Activated T-helper 1 cell treated with anti-CD3 and anti-CD28 coated beads, Interleukin-2, amount 50 U/mL, for 16 hours (primary cell): Measurements from ENCODE around the gene PSMD5.

Source experiments
- DNase-seq, 2 donors: peaks; one replicate each; pipeline ENCODE4 v3.0.0-alpha.2; 2020; ENCODE audit warnings: low read depth in 1 of 2, low spot score in 1 of 2

PSMD5 gene

GRCh38 chr9:120855827-120856670 is 13.3 kb upstream of the PSMD5 start:
- no peak for DNase-seq

- DNase-seq, result no peak
Measured at GRCh38 chr9:120854596-120855327, 12.0 kb upstream of the PSMD5 start.

- DNase-seq, result no peak
Measured at GRCh38 chr9:120853198-120853597, 10.5 kb upstream of the PSMD5 start.

GRCh38 chr9:120852240-120853010 is 9.7 kb upstream of the PSMD5 start:
- DNase-seq, result no peak

DNA sequence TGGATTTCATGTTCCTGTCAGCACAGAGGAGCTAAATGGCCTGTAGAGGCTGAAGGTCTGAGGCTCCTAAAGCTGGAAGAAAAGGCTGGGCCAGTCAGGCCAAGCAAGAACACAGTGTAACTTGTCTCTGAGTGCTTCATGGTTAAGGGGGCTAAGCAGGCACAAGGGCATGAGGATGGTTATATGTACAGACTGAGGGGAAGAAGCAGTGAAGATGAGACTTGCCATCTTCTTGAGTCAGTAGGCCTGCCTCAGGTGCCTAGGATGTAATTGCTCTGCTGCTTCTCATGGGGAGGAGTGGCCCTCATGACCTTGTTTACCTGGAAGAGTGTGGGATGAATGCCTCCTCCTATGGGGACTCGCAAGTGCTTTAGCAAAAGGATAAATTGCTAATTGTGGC is 8.7 kb upstream of the PSMD5 start:
- DNase-seq, result no peak

DNA sequence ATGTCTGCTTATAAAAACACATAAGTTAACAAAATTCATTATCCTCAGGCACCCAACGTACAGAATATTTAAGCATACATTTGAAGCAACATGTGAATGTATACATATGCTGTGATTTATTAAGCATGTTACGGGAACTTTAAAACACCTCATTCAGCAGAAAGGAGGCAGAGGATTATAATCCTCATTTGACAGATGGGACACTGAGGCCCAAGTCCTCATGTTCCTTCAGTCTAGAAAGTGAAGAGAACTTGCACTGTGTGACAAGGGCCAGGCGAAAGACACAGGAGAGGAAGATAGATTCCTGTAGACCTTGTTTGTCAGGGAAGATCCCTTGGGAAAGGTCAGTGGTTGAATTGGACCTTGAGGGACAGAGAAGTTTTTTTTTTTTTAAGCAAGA is 7.6 kb upstream of the PSMD5 start:
- no peak for DNase-seq

GRCh38 chr9:120846906-120847305 is 4.2 kb upstream of the PSMD5 start:
- DNase-seq, result no peak

DNA sequence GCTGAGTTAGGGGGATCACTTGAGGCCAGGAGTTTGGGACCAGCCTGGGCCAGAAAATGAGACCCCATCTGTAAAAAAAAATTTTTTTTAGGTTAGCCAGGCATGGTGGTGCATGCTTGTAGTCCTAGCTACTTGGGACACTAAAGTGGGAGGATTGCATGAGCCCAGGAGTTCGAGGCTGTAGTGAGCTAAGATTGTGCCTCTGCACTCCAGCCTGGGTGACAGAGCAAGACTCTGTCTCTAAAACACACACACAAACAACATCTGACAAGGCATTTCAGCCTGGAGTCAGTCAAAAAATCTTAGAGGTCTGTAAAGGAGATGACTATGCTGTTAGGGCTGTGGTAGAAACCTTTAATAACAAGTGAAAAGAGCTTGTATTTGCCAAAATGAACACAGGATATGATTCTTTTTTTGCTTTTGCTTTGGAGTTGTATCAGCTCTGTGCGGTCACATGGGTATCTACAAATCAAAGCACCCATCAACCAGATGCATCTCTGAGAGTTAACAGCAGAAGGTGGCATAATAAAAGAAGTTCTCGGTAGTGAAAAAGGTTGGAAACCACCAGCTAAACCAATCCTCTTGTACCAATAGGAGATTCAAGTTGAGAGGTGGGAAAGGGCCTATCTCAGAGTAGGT is 3.6 kb upstream of the PSMD5 start:
- DNase-seq, result no peak

- DNase-seq, result no peak
Measured at GRCh38 chr9:120845255-120845654, 2.5 kb upstream of the PSMD5 start.

GRCh38 chr9:120841930-120842684 is 615 bp downstream of the PSMD5 start:
- DNase-seq, result no peak

DNA sequence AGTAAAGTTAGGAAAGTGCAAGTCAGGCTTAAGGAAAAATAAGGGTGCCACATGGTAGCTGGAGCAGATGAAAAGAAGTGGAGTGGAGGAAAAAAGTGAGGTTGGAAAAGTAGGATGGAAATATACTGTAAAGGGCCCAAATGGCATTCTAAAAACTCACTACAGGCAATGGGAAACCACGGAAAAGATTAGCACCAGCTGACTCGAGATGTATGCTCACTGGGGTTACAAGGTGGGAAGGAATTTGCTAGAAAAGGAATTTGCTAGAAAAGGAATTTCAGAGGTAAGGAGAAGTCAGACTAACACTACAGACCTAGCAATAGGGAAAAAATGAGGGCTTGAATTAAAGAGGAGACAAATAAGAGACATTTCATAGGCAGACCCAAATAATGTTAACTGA is 3.6 kb downstream of the PSMD5 start:
- no peak for DNase-seq

- no peak for DNase-seq
Measured at GRCh38 chr9:120837921-120838320, 4.8 kb downstream of the PSMD5 start.

GRCh38 chr9:120833325-120833724 is 9.4 kb downstream of the PSMD5 start:
- no peak for DNase-seq

DNA sequence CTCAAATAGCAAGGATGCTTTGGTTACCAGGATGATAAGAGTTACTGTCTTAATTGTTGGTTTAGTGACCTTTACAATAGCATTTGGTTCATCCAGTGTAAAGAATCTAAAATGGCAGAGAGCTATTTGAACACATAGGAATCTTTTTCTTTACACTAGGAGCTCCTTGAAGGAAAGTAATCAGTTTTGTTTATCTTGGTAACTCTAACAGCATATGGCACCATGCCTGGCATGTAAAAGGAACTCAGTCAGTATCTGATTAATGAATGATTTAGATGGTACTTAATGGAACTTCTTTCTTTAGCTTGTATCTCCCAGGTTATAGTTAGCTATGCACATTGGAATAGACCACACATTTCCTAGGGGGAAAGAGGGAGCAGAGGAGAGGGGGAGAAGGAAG is 9.9 kb downstream of the PSMD5 start:
- DNase-seq, result no peak

DNA sequence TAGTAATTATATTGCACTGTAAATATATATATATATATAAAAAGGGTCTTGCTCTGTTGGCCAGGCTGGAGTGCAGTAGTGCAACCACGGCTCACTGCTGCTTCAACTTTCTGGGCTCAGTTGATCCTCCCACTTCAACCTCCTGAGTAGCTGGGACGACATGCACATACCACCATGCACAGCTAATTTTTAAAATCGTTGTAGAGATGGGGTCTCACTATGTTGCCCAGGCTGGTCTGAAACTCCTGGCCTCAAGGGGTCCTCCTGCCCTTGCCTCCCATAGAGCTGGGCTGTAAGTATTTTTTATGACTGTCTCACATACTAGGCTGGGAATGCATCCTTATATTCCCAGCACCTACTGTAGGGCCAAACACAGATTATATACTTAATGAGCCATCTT is 11.9 kb downstream of the PSMD5 start:
- DNase-seq, result no peak

DNA sequence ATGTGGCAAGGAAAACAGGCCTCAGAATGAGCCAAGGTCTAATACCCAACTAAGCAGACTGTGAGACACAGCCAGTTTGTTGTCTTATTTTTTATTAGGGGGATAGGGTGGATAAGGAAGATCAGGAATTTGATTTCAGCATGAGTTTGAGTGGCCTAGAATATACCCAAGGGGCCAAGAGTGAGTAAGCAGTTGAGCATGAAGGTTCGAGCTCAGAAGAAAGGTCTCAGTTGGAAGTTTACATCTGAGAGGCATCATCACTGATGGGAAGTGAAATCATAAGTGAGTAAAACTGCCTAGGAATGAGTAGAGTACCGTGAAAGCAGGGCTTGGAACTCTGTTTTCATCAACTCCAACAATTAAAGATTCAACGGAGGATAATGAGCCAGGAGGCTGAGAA is 12.6 kb downstream of the PSMD5 start:
- no peak for DNase-seq

GRCh38 chr9:120829650-120830049 is 13.1 kb downstream of the PSMD5 start:
- DNase-seq, result no peak

GRCh38 chr9:120820095-120820494 is 22.6 kb downstream of the PSMD5 start:
- no peak for DNase-seq

DNA sequence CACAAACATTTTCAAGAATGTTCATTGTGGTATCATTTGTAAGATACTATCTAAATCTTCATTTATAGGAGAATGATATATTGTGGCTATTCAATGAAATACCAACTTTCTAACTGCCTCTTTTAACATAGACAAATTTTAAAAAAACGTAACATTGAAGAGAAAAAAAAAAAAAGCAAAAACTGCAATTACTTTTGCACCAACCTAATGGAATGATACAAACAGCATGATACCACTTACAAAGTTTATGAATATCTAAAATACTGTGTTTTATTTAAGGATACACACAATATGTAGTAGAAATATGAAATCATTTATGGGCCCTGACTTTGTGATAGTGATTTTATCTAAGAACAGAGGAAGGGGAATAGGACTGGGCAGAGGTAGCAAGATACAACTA is 24.1 kb downstream of the PSMD5 start:
- DNase-seq, result no peak

DNA sequence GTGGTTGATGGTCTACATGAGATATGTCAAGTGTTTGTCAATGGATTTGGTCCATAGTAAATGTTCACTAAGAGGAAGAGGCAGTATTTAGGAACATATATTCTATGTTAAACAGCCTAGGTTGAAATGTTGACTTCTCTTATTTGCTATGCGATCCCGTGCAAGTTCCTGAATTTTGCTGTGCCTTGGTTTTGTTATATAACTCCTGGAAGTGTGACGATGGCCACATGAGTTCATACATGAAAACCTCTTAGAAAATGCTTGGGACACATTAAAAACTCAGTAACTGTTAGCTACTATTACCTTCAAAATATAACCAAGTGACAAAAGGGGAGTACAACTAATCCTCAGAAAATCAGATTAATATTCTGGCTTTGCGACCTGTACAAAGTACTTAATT is 27.6 kb downstream of the PSMD5 start:
- DNase-seq, result no peak

DNA sequence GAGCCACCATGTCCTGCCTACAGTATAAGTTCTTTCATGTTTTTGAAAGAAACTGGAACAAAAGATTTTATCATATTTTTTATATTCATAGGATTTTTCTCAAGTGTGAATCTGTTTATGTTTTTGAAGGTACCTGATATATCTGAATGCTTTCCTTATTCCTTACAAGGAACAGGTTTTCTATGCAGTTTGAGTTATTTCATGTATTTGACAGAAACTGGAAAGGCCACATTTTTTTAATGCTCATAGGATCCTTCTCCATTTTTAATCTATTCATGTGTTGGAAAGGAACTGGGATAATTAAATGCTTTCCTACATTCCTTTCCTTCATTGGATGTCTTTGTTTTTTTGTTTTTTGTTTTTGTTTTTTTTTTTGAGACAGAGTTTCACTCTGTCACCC is 33.8 kb downstream of the PSMD5 start:
- no peak for DNase-seq
